SU-DHL-6 (cell line): ENCODE measurements around the gene ERC1.

Experiments
- H2AFZ ChIP-seq: fragments of 200-600 bp; sonication (generic); 2 replicates; pipeline ENCODE4 v1.6.1; 2014; ENCODE audit warnings: low read depth, mild to moderate bottlenecking, moderate library complexity, mixed read lengths, antibody characterized with exemption, low read length; ENCODE audit not compliant: severe bottlenecking
- H3F3A ChIP-seq: fragments of 200-600 bp; shearing (Covaris generic); 2 replicates; pipeline ENCODE4 v1.6.0; 2016; ENCODE audit warnings: antibody characterized with exemption, mild to moderate bottlenecking; ENCODE audit not compliant: insufficient read depth
- H3K27ac ChIP-seq: fragments of 200-600 bp; sonication (generic); 2 replicates; pipeline ENCODE4 v1.5.1; 2016; ENCODE audit warnings: low read depth, mild to moderate bottlenecking, low read length, moderate library complexity, mixed read lengths
- H3K27me3 ChIP-seq: fragments of 200-600 bp; sonication (generic), shearing (Covaris generic); 2 replicates; pipeline ENCODE4 v1.6.0; 2014; ENCODE audit warnings: mild to moderate bottlenecking, low read length
- H3K36me3 ChIP-seq: fragments of 200-600 bp; sonication (generic); 2 replicates; pipeline ENCODE4 v1.6.1; 2014; ENCODE audit warnings: mild to moderate bottlenecking, low read length, mixed read lengths
- H3K4me2 ChIP-seq: fragments of 300-600, 200-600 bp; shearing (Covaris generic), sonication (generic); 2 replicates; pipeline ENCODE4 v1.6.0; 2014; ENCODE audit warnings: low read length, low read depth, mild to moderate bottlenecking; ENCODE audit not compliant: poor library complexity, severe bottlenecking
- H3K4me3 ChIP-seq: fragments of 200-600 bp; sonication (generic); 2 replicates; pipeline ENCODE4 v1.5.1; 2014; ENCODE audit warnings: antibody characterized with exemption, low read length, mild to moderate bottlenecking, mixed read lengths; ENCODE audit not compliant: insufficient read depth, poor library complexity, severe bottlenecking
- H3K79me2 ChIP-seq: fragments of 200-600 bp; sonication (generic); 2 replicates; pipeline ENCODE4 v1.6.1; 2014; ENCODE audit warnings: mild to moderate bottlenecking, low read length, moderate library complexity; ENCODE audit not compliant: insufficient read depth
- H3K9ac ChIP-seq: fragments of 200-600 bp; sonication (generic); 2 replicates; pipeline ENCODE4 v1.7.0; 2014; ENCODE audit warnings: mild to moderate bottlenecking, low read length
- H3K9me2 ChIP-seq: fragments of 200-600 bp; sonication (generic); replicated peaks from 2 replicates; pipeline ENCODE4 v1.6.1; 2014; ENCODE audit warnings: low read length; ENCODE audit not compliant: insufficient read depth
- H3K9me3 ChIP-seq: fragments of 200-600 bp; sonication (generic); 2 replicates; pipeline ENCODE4 v1.6.1; 2014; ENCODE audit warnings: low read length, mixed read lengths; ENCODE audit not compliant: insufficient read depth
- H4K20me1 ChIP-seq: fragments of 200-600 bp; sonication (generic); 2 replicates; pipeline ENCODE4 v1.6.1; 2014; ENCODE audit warnings: low read depth, mild to moderate bottlenecking, antibody characterized with exemption, low read length, moderate library complexity, mixed read lengths
- EZH2phosphoT487 ChIP-seq: fragments of 200-600 bp; sonication (generic), shearing (Covaris generic); conservative IDR thresholded peaks from 2 replicates; pipeline ENCODE4 v1.6.1; 2018; ENCODE audit warnings: mild to moderate bottlenecking, antibody characterized with exemption, low read length, moderate library complexity, mixed read lengths
- TF ChIP-seq, protein P1 (sequence below): fragments of 200-600 bp; sonication (generic); IDR thresholded peaks from one replicate; pipeline ENCODE4 v1.5.1; 2017; ENCODE audit warnings: antibody characterized with exemption, mild to moderate bottlenecking, low read length, moderate library complexity; ENCODE audit not compliant: insufficient read depth, poor library complexity, severe bottlenecking

The ERC1 gene

DNA sequence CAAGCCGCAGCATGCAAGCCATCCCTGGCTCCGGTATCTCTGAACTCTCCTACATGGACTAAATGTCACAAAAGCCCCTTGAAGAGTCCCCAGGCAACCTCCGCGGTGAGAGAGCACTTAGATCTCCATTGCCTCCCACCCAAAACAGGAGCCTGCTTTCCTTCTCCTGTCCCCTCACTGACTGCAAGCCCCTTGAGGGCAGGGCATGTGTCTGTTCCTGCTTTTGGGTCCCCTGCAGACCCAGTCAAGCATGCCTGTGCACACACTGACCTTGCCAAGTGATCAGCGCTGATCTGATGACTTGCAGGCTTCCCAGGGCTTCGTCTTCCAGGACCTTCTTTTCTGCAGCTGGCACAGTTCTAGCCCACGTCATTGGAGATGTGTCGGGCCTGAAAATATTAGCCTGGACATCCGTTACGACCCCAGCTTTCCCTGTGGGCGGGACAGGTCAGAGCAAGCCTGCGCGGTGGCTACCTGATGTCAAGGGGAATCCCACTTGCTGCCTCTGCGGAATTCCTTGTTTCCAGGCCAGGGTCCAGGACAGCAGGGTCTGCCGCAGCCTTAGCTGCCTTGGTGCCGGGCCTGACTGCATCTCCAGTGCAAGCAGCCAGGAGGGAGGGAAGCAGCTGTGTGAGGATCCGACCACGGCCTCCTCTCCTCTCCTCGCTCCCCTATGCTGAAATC is 510.8 kb downstream of the ERC1 start:
- Histone ChIP-seq H3K27me3 (no peaks in the 10 kb centered on the region), H3K79me2 (no peaks in the 10 kb centered on the region), H2AFZ (no peak overlapping the region), H4K20me1 (no peaks in the 10 kb centered on the region), H3K9me3 (no peaks in the 10 kb centered on the region), H3K9ac (no peak overlapping the region), H3K4me2 (no peak overlapping the region), H3K27ac (no peak overlapping the region), H3K36me3 (no peaks in the 10 kb centered on the region), H3K9me2 (no peaks in the 10 kb centered on the region), H3K4me3 (no peak overlapping the region), H3F3A (no peaks in the 10 kb centered on the region)
- TF ChIP-seq EZH2phosphoT487: no peak
- TF ChIP-seq, protein P1, sequence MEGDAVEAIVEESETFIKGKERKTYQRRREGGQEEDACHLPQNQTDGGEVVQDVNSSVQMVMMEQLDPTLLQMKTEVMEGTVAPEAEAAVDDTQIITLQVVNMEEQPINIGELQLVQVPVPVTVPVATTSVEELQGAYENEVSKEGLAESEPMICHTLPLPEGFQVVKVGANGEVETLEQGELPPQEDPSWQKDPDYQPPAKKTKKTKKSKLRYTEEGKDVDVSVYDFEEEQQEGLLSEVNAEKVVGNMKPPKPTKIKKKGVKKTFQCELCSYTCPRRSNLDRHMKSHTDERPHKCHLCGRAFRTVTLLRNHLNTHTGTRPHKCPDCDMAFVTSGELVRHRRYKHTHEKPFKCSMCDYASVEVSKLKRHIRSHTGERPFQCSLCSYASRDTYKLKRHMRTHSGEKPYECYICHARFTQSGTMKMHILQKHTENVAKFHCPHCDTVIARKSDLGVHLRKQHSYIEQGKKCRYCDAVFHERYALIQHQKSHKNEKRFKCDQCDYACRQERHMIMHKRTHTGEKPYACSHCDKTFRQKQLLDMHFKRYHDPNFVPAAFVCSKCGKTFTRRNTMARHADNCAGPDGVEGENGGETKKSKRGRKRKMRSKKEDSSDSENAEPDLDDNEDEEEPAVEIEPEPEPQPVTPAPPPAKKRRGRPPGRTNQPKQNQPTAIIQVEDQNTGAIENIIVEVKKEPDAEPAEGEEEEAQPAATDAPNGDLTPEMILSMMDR: no peak

DNA sequence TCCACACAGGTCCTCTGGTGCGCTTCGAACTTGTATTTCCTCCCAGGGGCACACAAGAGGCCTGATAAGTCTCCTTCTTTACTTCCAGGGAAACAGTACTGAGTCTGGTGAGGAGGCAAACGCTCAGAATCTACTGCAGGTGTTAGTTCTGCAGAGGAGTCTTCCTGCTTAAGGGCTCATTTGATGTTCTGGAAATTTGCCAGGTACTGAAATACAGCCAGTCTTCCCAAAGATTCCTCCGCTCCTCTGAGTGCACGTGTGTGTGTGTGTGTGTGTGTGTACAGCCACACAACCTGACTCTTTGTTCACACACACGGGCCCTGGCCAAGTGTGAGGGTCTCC is 511.3 kb downstream of the ERC1 start:
- Histone ChIP-seq H3K79me2 (no peaks in the 10 kb centered on the region), H3K36me3 (no peaks in the 10 kb centered on the region), H3K27me3 (no peaks in the 10 kb centered on the region), H3K4me2 (no peak overlapping the region), H3K27ac (no peak overlapping the region), H3K4me3 (no peak overlapping the region), H3F3A (no peaks in the 10 kb centered on the region), H3K9me2 (no peaks in the 10 kb centered on the region), H3K9me3 (no peaks in the 10 kb centered on the region), H2AFZ (no peak overlapping the region), H4K20me1 (no peaks in the 10 kb centered on the region), H3K9ac (no peak overlapping the region)
- TF ChIP-seq, protein P1: no peak
- no peak for TF ChIP-seq EZH2phosphoT487

DNA sequence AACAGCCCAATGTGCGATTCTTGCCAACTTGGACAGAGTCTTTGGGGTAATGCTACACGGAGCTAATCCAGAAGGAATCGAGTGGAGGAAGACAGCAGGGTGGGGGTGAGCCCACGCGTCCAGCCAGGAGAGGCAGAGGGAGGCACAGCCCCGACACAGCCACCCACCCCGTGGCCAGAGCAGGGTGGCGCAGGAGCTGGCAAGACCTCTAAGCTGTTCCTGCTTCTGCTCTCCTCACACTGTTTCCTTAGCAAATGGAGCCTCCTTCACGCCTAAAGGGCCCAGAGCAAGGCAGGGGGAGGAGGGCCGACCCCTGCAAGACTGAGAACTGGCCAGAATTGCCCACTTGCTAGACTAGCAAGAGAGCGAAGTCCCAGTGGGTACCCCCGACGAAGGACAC is 511.8 kb downstream of the ERC1 start:
- Histone ChIP-seq H3K9me3 (no peaks in the 10 kb centered on the region), H3K9me2 (no peaks in the 10 kb centered on the region), H3K4me2 (no peak overlapping the region), H3K9ac (no peak overlapping the region), H3K36me3 (no peaks in the 10 kb centered on the region), H3K27me3 (no peaks in the 10 kb centered on the region), H3K79me2 (no peaks in the 10 kb centered on the region), H4K20me1 (no peaks in the 10 kb centered on the region), H3K4me3 (no peak overlapping the region), H3K27ac (no peak overlapping the region), H3F3A (no peaks in the 10 kb centered on the region), H2AFZ (no peak overlapping the region)
- TF ChIP-seq, protein P1: no peak
- no peak for TF ChIP-seq EZH2phosphoT487
